ENCODE data around the gene CD53. TPM values are rescaled to one million over a fixed set of nuclear protein-coding genes. Genes with fewer than 3 reads are reported as not detected.

Gene CD53
- total and polyA plus RNA-seq, 2 of the 4 experiments (the other 2 are of a cell fraction) = not detected

DNA sequence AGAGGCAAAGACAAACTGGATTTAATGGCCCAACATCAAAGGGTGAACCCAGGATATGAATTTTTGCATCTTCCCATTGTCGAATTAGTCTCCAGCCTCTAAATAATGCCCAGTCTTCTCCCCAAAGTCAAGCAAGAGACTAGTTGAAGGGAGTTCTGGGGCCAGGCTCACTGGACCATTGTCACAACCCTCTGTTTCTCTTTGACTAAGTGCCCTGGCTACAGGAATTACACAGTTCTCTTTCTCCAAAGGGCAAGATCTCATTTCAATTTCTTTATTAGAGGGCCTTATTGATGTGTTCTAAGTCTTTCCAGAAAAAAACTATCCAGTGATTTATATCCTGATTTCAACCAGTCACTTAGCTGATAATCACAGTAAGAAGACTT is 26.5 kb downstream of the CD53 start:
- no peak for TF ChIP-seq CHD1 (IDR thresholded peaks at IDR 0.05; ENCODE audit: low read depth, low read length)
- CTCF ChIA-PET = no interaction called here
- dilution Hi-C loops (cut with HindIII; ENCODE audit: low sequenced_read_pairs, unreplicated experiment) = no loop called here

More for the DNA sequence above, 26.5 kb downstream of the CD53 start:
- Histone ChIP-seq H3K79me1 (ENCODE audit: low read depth in 1 of 2, low read length in 2 of 2) (no peaks in the 10 kb centered on the region), H3K9me1 (ENCODE audit: insufficient read depth, low read length) (no peaks in the 10 kb centered on the region), H4K20me1 (ENCODE audit: insufficient read depth, low read length) (no peaks in the 10 kb centered on the region), H3K27ac (ENCODE audit: insufficient read depth, low read length) (no peak overlapping the region), H3K18ac (ENCODE audit: low read depth, low read length) (no peak overlapping the region), H2BK20ac (ENCODE audit: low read depth, low read length) (no peak overlapping the region), H2AK5ac (ENCODE audit: low read depth, low read length) (no peak overlapping the region), H3K4me2 (ENCODE audit: low read depth, low read length) (no peak overlapping the region), H3K9ac (ENCODE audit: low read depth, low read length) (no peak overlapping the region), H2AK9ac (replicated peaks; ENCODE audit: low read depth, low read length, poor library complexity) (no peak overlapping the region), H4K5ac (ENCODE audit: low read depth, low read length) (no peak overlapping the region), H4K91ac (ENCODE audit: insufficient read depth, low read depth, low read length) (no peak overlapping the region), H3K23ac (ENCODE audit: low read depth, low read length) (no peak overlapping the region), H3K36me3 (ENCODE audit: control insufficient read depth, insufficient read depth, low read length) (no peaks in the 10 kb centered on the region), H3K14ac (replicated peaks; ENCODE audit: low read depth, low read length) (no peak overlapping the region), H2BK120ac (ENCODE audit: low read depth, low read length) (no peak overlapping the region), H2BK5ac (ENCODE audit: low read depth, low read length, poor library complexity, severe bottlenecking) (no peak overlapping the region), H4K8ac (ENCODE audit: low read depth in 2 of 2, low read length in 2 of 2) (no peak overlapping the region), H2AFZ (replicated peaks; ENCODE audit: low read length, poor library complexity) (no peak overlapping the region), H3K56ac (ENCODE audit: extremely low read depth, insufficient read depth, low read length) (no peak overlapping the region), H3K4ac (ENCODE audit: low read depth, low read length) (no peak overlapping the region), H3K27me3 (ENCODE audit: control insufficient read depth, insufficient read depth, low read length) (no peaks in the 10 kb centered on the region), H3K4me3 (ENCODE audit: insufficient read depth, low read depth, low read length) (no peak overlapping the region), H3K9me3 (ENCODE audit: control insufficient read depth, insufficient read depth, low read length) (no peaks in the 10 kb centered on the region), H3K4me1 (ENCODE audit: control insufficient read depth, insufficient read depth, low read length) (no peaks in the 10 kb centered on the region), H2BK15ac (ENCODE audit: low read depth, low read length) (no peak overlapping the region)
- DNase-seq (no peak), ATAC-seq (ENCODE audit: low read depth) (no peak)
- POLR2A ChIA-PET (ENCODE audit: unreplicated experiment) = no interaction called here
- in situ Hi-C loops (cut with MboI; ENCODE audit: low sequenced_read_pairs) = no loop called here
- BruUV-seq (replicated peaks) = no TSS peak
- intact Hi-C loops (cut with micrococcal nuclease) = no loop called here
- no CpG with 5 or more reads among the region's 1 CpG for WGBS, 2 experiments (ENCODE audit: extremely low coverage in 2 of 2, insufficient read length in 1 of 2)

Data from IMR-90 (cell line).